ENCODE results near the gene RBBP7.

RBBP7 gene

GRCh38 chrX:16873106-16873505 lies 2.9 kb upstream of the RBBP7 start:
- peaks cover 0 to 26% (median 12%) of the 10 kb centered on the region in 4 donors for H3K4me1 ChIP-seq
- no peaks in the 10 kb centered on the region for H3K36me3 ChIP-seq
- H3K4me3 ChIP-seq = no peak overlapping the region
- no peak for TF ChIP-seq CTCF (IDR thresholded peaks at IDR 0.05)
- intact Hi-C loops (cut with DNase I; ENCODE audit: low total_unique reads) = loop anchor here (10.0 kb wide), 2 partner anchors 48 to 158 kb away; partner anchors contain the start of genes CTPS2 and SYAP1
- H3K9me3 ChIP-seq = no peaks in the 10 kb centered on the region
- no peak for DNase-seq
- no peaks in the 10 kb centered on the region for H3K27me3 ChIP-seq
- H3K27ac ChIP-seq = no peak overlapping the region

GRCh38 chrX:16870862-16871815 lies 977 bp upstream of the RBBP7 start:
- DNase-seq = peak; percentile 23 to 64
- Histone ChIP-seq H3K4me1 (peaks cover 0 to 38% (median 15%) of the 10 kb centered on the region in 4 donors), H3K9me3 (no peaks in the 10 kb centered on the region), H3K36me3 (no peaks in the 10 kb centered on the region), H3K27me3 (no peaks in the 10 kb centered on the region), H3K27ac (peak overlapping the region; percentile 86 to 90), H3K4me3 (peak overlapping the region; percentile 60 to 80)
- intact Hi-C loops (cut with DNase I; ENCODE audit: low total_unique reads) = loop anchor here (10.0 kb wide), 2 partner anchors 46 to 156 kb away; partner anchors contain the start of genes CTPS2 and SYAP1
- no peak for TF ChIP-seq CTCF (IDR thresholded peaks at IDR 0.05)

- peak; percentile 20 to 61 for DNase-seq
- peak overlapping the region; percentile 86 to 88 for H3K27ac ChIP-seq
- H3K4me3 ChIP-seq = peak overlapping the region; percentile 75 to 80
- H3K36me3 ChIP-seq = no peaks in the 10 kb centered on the region
- no peak for TF ChIP-seq CTCF (IDR thresholded peaks at IDR 0.05)
- no peaks in the 10 kb centered on the region for H3K9me3 ChIP-seq
- no peaks in the 10 kb centered on the region for H3K27me3 ChIP-seq
- intact Hi-C loops (cut with DNase I; ENCODE audit: low total_unique reads) = loop anchor here (10.0 kb wide), 2 partner anchors 45 to 155 kb away; partner anchors contain the start of genes CTPS2 and SYAP1
- H3K4me1 ChIP-seq = peaks cover 0 to 54% (median 15%) of the 10 kb centered on the region in 4 donors
Measured at GRCh38 chrX:16869393-16870094, 618 bp downstream of the RBBP7 start.

GRCh38 chrX:16868920-16869319 lies 1.2 kb downstream of the RBBP7 start:
- Histone ChIP-seq H3K9me3 (no peaks in the 10 kb centered on the region), H3K4me1 (peaks cover 0 to 54% (median 15%) of the 10 kb centered on the region in 4 donors), H3K27me3 (no peaks in the 10 kb centered on the region), H3K4me3 (peak overlapping the region; percentile 75 to 80), H3K27ac (peak overlapping the region; percentile 86 to 88), H3K36me3 (no peaks in the 10 kb centered on the region)
- TF ChIP-seq CTCF (IDR thresholded peaks at IDR 0.05) = no peak
- intact Hi-C loops (cut with DNase I; ENCODE audit: low total_unique reads) = no loop called here
- DNase-seq = no peak

- H3K27me3 ChIP-seq = no peaks in the 10 kb centered on the region
- H3K9me3 ChIP-seq = no peaks in the 10 kb centered on the region
- DNase-seq = no peak
- no peaks in the 10 kb centered on the region for H3K36me3 ChIP-seq
- peak overlapping the region in 1 of 2 donors; percentile 88 for H3K27ac ChIP-seq
- peaks cover 0 to 54% (median 15%) of the 10 kb centered on the region in 4 donors for H3K4me1 ChIP-seq
- TF ChIP-seq CTCF (IDR thresholded peaks at IDR 0.05) = no peak
- peak overlapping the region in 1 of 2 donors; percentile 80 for H3K4me3 ChIP-seq
- intact Hi-C loops (cut with DNase I; ENCODE audit: low total_unique reads) = no loop called here
Measured at GRCh38 chrX:16867947-16868346, 2.2 kb downstream of the RBBP7 start.

All from tibial artery (tissue), 4 donors.